Upper lobe of right lung (tissue), 1 donor: Measurements from ENCODE around the gene NCEH1. TPM values are rescaled to one million over a fixed set of nuclear protein-coding genes. Genes with fewer than 3 reads are reported as not detected.

Experiments
- ATAC-seq: fragments of 200-7000 bp; cut with Tn5 transposase; one replicate; pipeline ENCODE4 v1.9.1; 2020; ENCODE audit warnings: mild to moderate bottlenecking, moderate library complexity
- DNase-seq: peaks from one replicate; pipeline ENCODE4 v3.0.0-alpha.2; 2020
- H3K27ac ChIP-seq: fragments of 200-600 bp; one replicate; pipeline ENCODE4 v1.8.0; 2022
- H3K27me3 ChIP-seq: fragments of 200-600 bp; one replicate; pipeline ENCODE4 v1.8.0; 2022; ENCODE audit warnings: mild to moderate bottlenecking
- H3K36me3 ChIP-seq: fragments of 200-600 bp; one replicate; pipeline ENCODE4 v1.8.0; 2022
- H3K4me1 ChIP-seq: fragments of 200-600 bp; one replicate; pipeline ENCODE4 v1.8.0; 2022
- H3K4me3 ChIP-seq: fragments of 200-600 bp; one replicate; pipeline ENCODE4 v1.8.0; 2022; ENCODE audit warnings: mild to moderate bottlenecking
- H3K9me3 ChIP-seq: fragments of 200-600 bp; one replicate; pipeline ENCODE4 v1.8.0; 2022
- intact Hi-C: fragments of 100-400 bp; cut with DNase I; formaldehyde crosslinking; loops from one replicate; pipeline ENCODE4 v1.11.0; 2022
- total RNA-seq: library from RNA; stranded (reverse); fragmentation: NEBNext Ultra II Directional; extraction: Animal tissue kit (Norgen Biotek cat#: 25700); gene quantifications from one replicate; pipeline ENCODE4 v1.2.1, GENCODE V29; 2021
- TF ChIP-seq, protein P1 (sequence below): fragments of 200-600 bp; IDR thresholded peaks from one replicate; pipeline ENCODE4 v1.8.0; 2022; ENCODE audit warnings: antibody characterized with exemption
- donor health status: DM: no; HTN: yes; CAD: no; lungs with severe emphysema.

Gene NCEH1
- total RNA-seq, 1 donor from 2014 or later, result 62.1 TPM

- no peak for DNase-seq
- no peaks in the 10 kb centered on the region for H3K36me3 ChIP-seq
- H3K9me3 ChIP-seq, result no peaks in the 10 kb centered on the region
- intact Hi-C loops, result no loop called here
- no peaks in the 10 kb centered on the region for H3K27me3 ChIP-seq
- TF ChIP-seq, protein P1, sequence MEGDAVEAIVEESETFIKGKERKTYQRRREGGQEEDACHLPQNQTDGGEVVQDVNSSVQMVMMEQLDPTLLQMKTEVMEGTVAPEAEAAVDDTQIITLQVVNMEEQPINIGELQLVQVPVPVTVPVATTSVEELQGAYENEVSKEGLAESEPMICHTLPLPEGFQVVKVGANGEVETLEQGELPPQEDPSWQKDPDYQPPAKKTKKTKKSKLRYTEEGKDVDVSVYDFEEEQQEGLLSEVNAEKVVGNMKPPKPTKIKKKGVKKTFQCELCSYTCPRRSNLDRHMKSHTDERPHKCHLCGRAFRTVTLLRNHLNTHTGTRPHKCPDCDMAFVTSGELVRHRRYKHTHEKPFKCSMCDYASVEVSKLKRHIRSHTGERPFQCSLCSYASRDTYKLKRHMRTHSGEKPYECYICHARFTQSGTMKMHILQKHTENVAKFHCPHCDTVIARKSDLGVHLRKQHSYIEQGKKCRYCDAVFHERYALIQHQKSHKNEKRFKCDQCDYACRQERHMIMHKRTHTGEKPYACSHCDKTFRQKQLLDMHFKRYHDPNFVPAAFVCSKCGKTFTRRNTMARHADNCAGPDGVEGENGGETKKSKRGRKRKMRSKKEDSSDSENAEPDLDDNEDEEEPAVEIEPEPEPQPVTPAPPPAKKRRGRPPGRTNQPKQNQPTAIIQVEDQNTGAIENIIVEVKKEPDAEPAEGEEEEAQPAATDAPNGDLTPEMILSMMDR, result no peak
- ATAC-seq, result no peak
- H3K4me1 ChIP-seq, result no peaks in the 10 kb centered on the region
- H3K4me3 ChIP-seq, result no peak overlapping the region
- no peak overlapping the region for H3K27ac ChIP-seq
Observed at GRCh38 chr3:172659246-172660002, 51.4 kb downstream of the NCEH1 start.

- H3K27me3 ChIP-seq, result no peaks in the 10 kb centered on the region
- H3K4me1 ChIP-seq, result no peaks in the 10 kb centered on the region
- H3K36me3 ChIP-seq, result no peaks in the 10 kb centered on the region
- H3K27ac ChIP-seq, result no peak overlapping the region
- TF ChIP-seq, protein P1, result no peak
- no peak overlapping the region for H3K4me3 ChIP-seq
- no peaks in the 10 kb centered on the region for H3K9me3 ChIP-seq
- intact Hi-C loops, result no loop called here
- ATAC-seq (no peak), DNase-seq (no peak)
Observed at GRCh38 chr3:172658344-172659245, 52.3 kb downstream of the NCEH1 start.

GRCh38 chr3:172656602-172657001, 54.3 kb downstream of the NCEH1 start:
- ATAC-seq, result no peak
- H3K27ac ChIP-seq, result no peak overlapping the region
- no peaks in the 10 kb centered on the region for H3K27me3 ChIP-seq

GRCh38 chr3:172655388-172655787, 55.5 kb downstream of the NCEH1 start:
- ATAC-seq, result no peak
- H3K36me3 ChIP-seq, result no peaks in the 10 kb centered on the region

More at GRCh38 chr3:172656602-172657001, 54.3 kb downstream of the NCEH1 start:
- no peaks in the 10 kb centered on the region for H3K36me3 ChIP-seq
- H3K4me3 ChIP-seq, result no peak overlapping the region
- intact Hi-C loops, result no loop called here
- TF ChIP-seq, protein P1, result no peak
- no peaks in the 10 kb centered on the region for H3K9me3 ChIP-seq
- no peaks in the 10 kb centered on the region for H3K4me1 ChIP-seq
- DNase-seq, result no peak

DNA sequence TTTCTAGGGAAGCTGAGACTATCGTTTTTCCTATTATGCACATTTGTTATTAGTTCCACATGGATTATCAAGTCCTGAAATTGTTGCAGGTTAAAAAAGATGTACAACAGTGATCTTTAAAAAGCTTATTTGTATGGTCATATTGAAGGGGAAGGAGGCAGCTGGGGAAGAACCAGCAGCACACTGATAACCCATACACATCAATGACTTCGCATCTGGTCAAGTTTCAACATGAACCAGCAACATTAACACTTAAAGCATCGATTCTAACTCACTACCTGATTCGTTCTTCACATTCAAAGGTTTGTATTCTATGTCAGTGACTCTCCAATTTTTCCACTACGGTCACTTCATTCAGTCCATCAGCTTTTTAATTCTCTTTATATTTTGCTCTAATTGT, 56.4 kb downstream of the NCEH1 start:
- Histone ChIP-seq H3K27me3 (no peaks in the 10 kb centered on the region), H3K36me3 (no peaks in the 10 kb centered on the region), H3K27ac (no peak overlapping the region), H3K4me1 (no peaks in the 10 kb centered on the region), H3K4me3 (no peak overlapping the region), H3K9me3 (no peaks in the 10 kb centered on the region)
- DNase-seq (no peak), ATAC-seq (no peak)
- TF ChIP-seq, protein P1, result no peak
- intact Hi-C loops, result no loop called here

More at GRCh38 chr3:172655388-172655787, 55.5 kb downstream of the NCEH1 start:
- intact Hi-C loops, result no loop called here
- H3K9me3 ChIP-seq, result no peaks in the 10 kb centered on the region
- DNase-seq, result no peak
- H3K4me1 ChIP-seq, result no peaks in the 10 kb centered on the region
- TF ChIP-seq, protein P1, result no peak
- H3K27ac ChIP-seq, result no peak overlapping the region
- no peak overlapping the region for H3K4me3 ChIP-seq
- no peaks in the 10 kb centered on the region for H3K27me3 ChIP-seq
